Activated naive CD4-positive, alpha-beta T cell treated with anti-CD3 and anti-CD28 coated beads, Interleukin-2, amount 10 ng/mL, durations not matched to agents 7 days and 5 days (primary cell): ENCODE measurements around the gene JAK1.

ENCODE experiments used
- CTCF ChIA-PET: fragments of 350-600 bp; sonication (Branson Sonifier 250); formaldehyde crosslinking; loops from one replicate; lab custom pipeline; 2021; ENCODE audit warnings: antibody characterized with exemption; lab: Charles Lee
- DNase-seq: peaks from one replicate; pipeline ENCODE4 v3.0.0-alpha.2; 2020
- H3K27ac Mint-ChIP-seq: one replicate; pipeline ENCODE4 v1.8.0; 2021; ENCODE audit warnings: mild to moderate bottlenecking, moderate library complexity, mixed read lengths
- H3K27me3 Mint-ChIP-seq: one replicate; pipeline ENCODE4 v1.8.0; 2021; ENCODE audit warnings: mild to moderate bottlenecking, mixed read lengths
- H3K36me3 Mint-ChIP-seq: one replicate; pipeline ENCODE4 v1.8.0; 2021; ENCODE audit warnings: mixed read lengths
- H3K4me1 Mint-ChIP-seq: one replicate; pipeline ENCODE4 v1.8.0; 2021; ENCODE audit warnings: mixed read lengths
- H3K4me3 Mint-ChIP-seq: one replicate; pipeline ENCODE4 v1.8.0; 2021; ENCODE audit warnings: mild to moderate bottlenecking, moderate library complexity, mixed read lengths
- H3K9me3 Mint-ChIP-seq: one replicate; pipeline ENCODE4 v1.8.0; 2021; ENCODE audit warnings: mixed read lengths

Gene JAK1

DNA sequence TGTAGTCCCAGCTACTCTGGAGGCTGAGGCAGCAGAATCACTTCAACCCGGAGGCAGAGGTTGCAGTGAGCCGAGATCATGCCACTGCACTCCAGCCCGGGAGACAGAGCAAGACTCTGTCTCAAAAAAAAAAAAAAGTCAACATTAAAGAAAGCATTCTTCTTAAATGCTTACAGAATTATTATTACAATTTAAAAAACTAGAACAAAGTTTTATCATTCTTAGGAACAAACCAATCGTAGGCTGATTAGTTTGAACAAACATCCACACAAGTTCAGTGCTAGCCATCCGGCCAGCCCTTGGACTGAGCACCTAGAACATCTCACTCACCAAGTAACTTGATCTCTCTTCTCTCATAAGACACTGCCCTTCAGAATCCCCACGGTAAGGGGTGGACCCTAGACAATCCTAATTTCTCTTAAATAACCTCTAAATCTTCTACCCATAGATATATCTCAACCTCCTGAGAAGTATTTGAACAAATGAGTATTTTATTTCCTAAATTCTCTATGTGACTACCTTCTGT lies 16.0 kb downstream of the JAK1 start:
- H3K27ac Mint-ChIP-seq, result no peak overlapping the region
- CTCF ChIA-PET, result interaction anchor here (0.8 kb wide), 1 partner anchor 11 kb away, joined by 3 read pairs; no protein-coding TSS in a partner anchor
- H3K27me3 Mint-ChIP-seq, result no peaks in the 10 kb centered on the region
- peaks cover 15% of the 10 kb centered on the region for H3K36me3 Mint-ChIP-seq
- no peaks in the 10 kb centered on the region for H3K9me3 Mint-ChIP-seq
- no peak for DNase-seq
- no peak overlapping the region for H3K4me3 Mint-ChIP-seq
- peaks cover 70% of the 10 kb centered on the region for H3K4me1 Mint-ChIP-seq

- Mint-ChIP-seq H3K27ac (peak overlapping the region; percentile 60), H3K4me1 (peaks cover 68% of the 10 kb centered on the region), H3K9me3 (no peaks in the 10 kb centered on the region), H3K27me3 (no peaks in the 10 kb centered on the region), H3K36me3 (peaks cover 19% of the 10 kb centered on the region), H3K4me3 (no peak overlapping the region)
- DNase-seq, result no peak
- CTCF ChIA-PET, result interaction anchor here (0.8 to 1.9 kb wide), 2 partner anchors 12 to 21 kb away, joined by 3 to 4 read pairs; no protein-coding TSS in a partner anchor
These were observed 17.2 kb downstream of the JAK1 start for GRCh38 chr1:64948905-64949833.

DNA sequence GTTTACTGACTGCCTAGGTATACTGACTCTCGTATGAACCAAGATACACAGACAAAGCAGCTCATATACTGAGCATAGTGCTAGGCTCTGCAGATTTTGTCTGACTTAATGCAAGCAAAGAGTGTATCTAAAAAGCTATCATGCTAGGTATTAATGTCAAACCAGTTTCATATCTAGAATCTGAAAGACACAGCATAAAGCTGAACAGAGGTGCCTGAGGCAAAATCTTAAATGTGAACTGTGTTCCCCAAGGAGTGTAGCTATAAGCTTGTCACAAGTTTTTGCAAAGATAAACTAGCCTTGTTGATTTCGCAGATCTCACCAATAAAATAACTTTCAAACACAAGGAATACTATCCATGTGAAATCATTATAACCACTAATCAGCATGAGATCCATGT lies 18.1 kb downstream of the JAK1 start:
- peaks cover 20% of the 10 kb centered on the region for H3K36me3 Mint-ChIP-seq
- CTCF ChIA-PET, result interaction anchor here (1.9 kb wide), 1 partner anchor 20 kb away, joined by 4 read pairs; no protein-coding TSS in a partner anchor
- no peaks in the 10 kb centered on the region for H3K27me3 Mint-ChIP-seq
- H3K4me1 Mint-ChIP-seq, result peaks cover 62% of the 10 kb centered on the region
- H3K27ac Mint-ChIP-seq, result no peak overlapping the region
- H3K4me3 Mint-ChIP-seq, result no peak overlapping the region
- no peak for DNase-seq
- no peaks in the 10 kb centered on the region for H3K9me3 Mint-ChIP-seq

DNA sequence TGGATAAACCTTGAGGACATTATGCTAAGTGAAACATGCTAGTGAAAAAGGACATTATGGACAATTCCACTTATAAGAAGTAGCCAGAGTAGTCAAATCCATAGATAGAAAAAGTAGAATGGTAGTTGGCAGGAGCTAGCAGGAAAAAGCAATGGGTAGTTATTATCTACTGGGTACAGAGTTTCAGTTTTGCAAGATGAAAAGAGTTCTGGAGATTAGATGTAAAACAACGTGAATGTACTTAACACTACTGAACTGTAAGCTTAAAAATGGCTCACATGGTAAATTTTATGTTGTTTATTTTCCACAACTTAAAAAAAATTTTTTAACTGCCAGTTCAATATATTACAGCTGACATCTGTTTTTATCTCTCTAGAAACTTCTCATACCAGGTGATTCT lies 19.4 kb downstream of the JAK1 start:
- peak overlapping the region; percentile 16 for H3K27ac Mint-ChIP-seq

DNA sequence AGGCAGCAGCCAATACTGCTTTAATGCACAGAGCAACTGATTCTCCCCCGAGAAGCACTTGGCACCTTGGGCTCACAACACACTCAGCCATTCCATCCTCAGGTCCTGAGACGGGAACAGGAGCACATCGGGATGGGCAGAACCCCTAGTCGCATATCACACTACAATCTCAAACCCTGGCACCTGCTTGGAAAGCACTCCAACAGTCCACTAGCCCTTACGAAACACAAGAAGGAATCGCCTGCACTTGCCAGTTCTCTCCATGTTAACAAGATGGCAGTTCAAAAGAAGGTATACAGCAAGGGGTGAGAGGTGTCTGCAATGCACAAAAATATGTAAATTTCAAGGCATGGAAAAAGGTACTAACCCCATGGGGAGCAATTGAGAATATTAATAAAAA lies 21.4 kb downstream of the JAK1 start:
- Mint-ChIP-seq H3K36me3 (peaks cover 18% of the 10 kb centered on the region), H3K27me3 (no peaks in the 10 kb centered on the region), H3K9me3 (no peaks in the 10 kb centered on the region), H3K4me3 (no peak overlapping the region), H3K4me1 (peaks cover 41% of the 10 kb centered on the region), H3K27ac (no peak overlapping the region)
- no peak for DNase-seq
- CTCF ChIA-PET, result no interaction called here

More for the DNA sequence above, 19.4 kb downstream of the JAK1 start:
- H3K27me3 Mint-ChIP-seq, result no peaks in the 10 kb centered on the region
- H3K36me3 Mint-ChIP-seq, result peaks cover 18% of the 10 kb centered on the region
- H3K4me1 Mint-ChIP-seq, result peaks cover 52% of the 10 kb centered on the region
- CTCF ChIA-PET, result no interaction called here
- no peak for DNase-seq
- no peak overlapping the region for H3K4me3 Mint-ChIP-seq
- no peaks in the 10 kb centered on the region for H3K9me3 Mint-ChIP-seq

- H3K27me3 Mint-ChIP-seq, result no peaks in the 10 kb centered on the region
- CTCF ChIA-PET, result no interaction called here
- peaks cover 26% of the 10 kb centered on the region for H3K36me3 Mint-ChIP-seq
- peaks cover 2% of the 10 kb centered on the region for H3K9me3 Mint-ChIP-seq
- H3K27ac Mint-ChIP-seq, result no peak overlapping the region
- no peak overlapping the region for H3K4me3 Mint-ChIP-seq
- no peak for DNase-seq
- H3K4me1 Mint-ChIP-seq, result peaks cover 26% of the 10 kb centered on the region
These were observed 23.7 kb downstream of the JAK1 start for GRCh38 chr1:64942675-64943074.

GRCh38 chr1:64942118-64942517 lies 24.2 kb downstream of the JAK1 start:
- H3K4me3 Mint-ChIP-seq, result no peak overlapping the region
- CTCF ChIA-PET, result no interaction called here
- peaks cover 26% of the 10 kb centered on the region for H3K36me3 Mint-ChIP-seq
- peaks cover 21% of the 10 kb centered on the region for H3K4me1 Mint-ChIP-seq
- no peak for DNase-seq
- no peaks in the 10 kb centered on the region for H3K27me3 Mint-ChIP-seq
- H3K9me3 Mint-ChIP-seq, result peaks cover 2% of the 10 kb centered on the region
- H3K27ac Mint-ChIP-seq, result no peak overlapping the region

GRCh38 chr1:64941461-64942117 lies 24.8 kb downstream of the JAK1 start:
- CTCF ChIA-PET, result no interaction called here
- peaks cover 23% of the 10 kb centered on the region for H3K36me3 Mint-ChIP-seq
- no peak overlapping the region for H3K27ac Mint-ChIP-seq
- no peak for DNase-seq
- peaks cover 15% of the 10 kb centered on the region for H3K4me1 Mint-ChIP-seq
- H3K4me3 Mint-ChIP-seq, result no peak overlapping the region
- H3K27me3 Mint-ChIP-seq, result no peaks in the 10 kb centered on the region
- H3K9me3 Mint-ChIP-seq, result peaks cover 2% of the 10 kb centered on the region

DNA sequence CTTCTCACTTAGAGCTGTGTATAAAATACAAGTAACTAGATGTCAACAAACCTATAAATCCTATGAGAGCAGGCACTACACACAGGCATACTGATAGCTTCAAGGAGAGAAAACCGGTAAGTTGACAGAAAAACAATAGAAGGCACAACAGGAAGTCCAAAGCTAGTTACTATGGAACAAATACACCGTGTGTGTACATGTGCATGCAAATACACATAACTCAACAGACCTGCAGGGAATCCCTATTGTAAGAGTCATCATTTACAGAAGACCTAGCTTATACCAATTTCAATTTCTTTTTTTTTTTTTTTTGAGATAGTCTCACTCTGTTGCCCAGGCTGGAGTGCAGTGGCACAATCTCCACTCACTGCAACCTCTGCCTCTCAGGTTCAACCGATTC lies 26.3 kb downstream of the JAK1 start:
- H3K36me3 Mint-ChIP-seq, result peaks cover 16% of the 10 kb centered on the region
- no peak for DNase-seq
- peaks cover 2% of the 10 kb centered on the region for H3K9me3 Mint-ChIP-seq
- H3K4me1 Mint-ChIP-seq, result peaks cover 10% of the 10 kb centered on the region
- no peak overlapping the region for H3K4me3 Mint-ChIP-seq
- CTCF ChIA-PET, result interaction anchor here (1.3 kb wide), 1 partner anchor 21 kb away, joined by 3 read pairs; no protein-coding TSS in a partner anchor
- no peak overlapping the region for H3K27ac Mint-ChIP-seq
- H3K27me3 Mint-ChIP-seq, result no peaks in the 10 kb centered on the region

DNA sequence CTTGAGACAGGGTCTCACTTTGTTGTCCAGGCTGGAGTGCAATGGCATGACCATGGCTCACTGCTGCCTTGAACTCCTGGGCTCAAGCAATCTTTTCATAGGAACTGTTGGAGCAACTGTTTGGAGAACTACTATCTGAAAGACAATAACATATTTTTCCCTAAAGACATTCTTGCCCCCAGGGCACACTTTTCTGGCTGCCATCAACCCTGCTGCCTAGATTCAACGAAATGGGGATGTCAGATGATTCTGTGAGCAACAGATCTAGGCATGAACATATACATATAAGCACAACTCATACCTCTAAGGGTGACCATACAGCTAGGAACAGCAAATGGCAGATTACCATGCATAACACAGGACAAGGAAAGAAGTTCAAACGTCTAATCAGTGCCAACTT lies 27.4 kb downstream of the JAK1 start:
- H3K27ac Mint-ChIP-seq, result no peak overlapping the region
- peaks cover 2% of the 10 kb centered on the region for H3K9me3 Mint-ChIP-seq
- CTCF ChIA-PET, result interaction anchor here (1.3 kb wide), 1 partner anchor 22 kb away, joined by 3 read pairs; no protein-coding TSS in a partner anchor
- H3K4me3 Mint-ChIP-seq, result no peak overlapping the region
- DNase-seq, result no peak
- no peaks in the 10 kb centered on the region for H3K27me3 Mint-ChIP-seq
- H3K4me1 Mint-ChIP-seq, result peaks cover 19% of the 10 kb centered on the region
- H3K36me3 Mint-ChIP-seq, result peaks cover 13% of the 10 kb centered on the region

GRCh38 chr1:64936956-64937355 lies 29.4 kb downstream of the JAK1 start:
- no peak overlapping the region for H3K4me3 Mint-ChIP-seq
- no peak for DNase-seq
- no peak overlapping the region for H3K27ac Mint-ChIP-seq
- peaks cover 2% of the 10 kb centered on the region for H3K9me3 Mint-ChIP-seq
- H3K27me3 Mint-ChIP-seq, result no peaks in the 10 kb centered on the region
- H3K36me3 Mint-ChIP-seq, result peaks cover 10% of the 10 kb centered on the region
- H3K4me1 Mint-ChIP-seq, result peaks cover 28% of the 10 kb centered on the region
- CTCF ChIA-PET, result no interaction called here

DNA sequence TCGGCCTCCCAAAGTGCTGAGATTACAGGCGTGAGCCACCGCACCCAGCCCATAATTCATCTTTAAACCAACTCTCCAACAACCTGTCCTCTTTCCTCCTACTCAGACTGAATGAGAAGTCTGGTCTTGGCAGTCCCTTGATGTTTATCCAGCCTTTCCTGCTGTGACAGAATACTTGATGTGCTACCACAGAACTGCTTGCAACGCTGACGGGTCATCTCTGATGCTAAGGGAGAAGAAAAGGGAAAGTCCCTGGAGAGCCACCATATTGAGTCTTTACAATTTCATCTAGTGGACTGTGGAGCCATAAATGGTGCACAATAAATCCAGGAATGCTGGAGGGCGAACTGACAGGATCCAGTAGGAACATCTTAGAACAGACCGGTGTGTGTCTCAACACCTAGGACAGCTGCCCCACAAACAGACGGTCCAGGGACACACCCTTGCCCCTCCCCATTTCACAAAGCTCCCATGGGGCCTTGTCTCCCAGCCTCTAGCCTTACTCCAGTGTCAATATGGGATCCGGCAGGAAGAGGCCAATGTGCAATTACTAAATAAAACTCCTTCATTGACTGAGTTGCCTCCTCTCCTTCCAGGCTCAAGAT lies 30.7 kb downstream of the JAK1 start:
- H3K36me3 Mint-ChIP-seq, result peaks cover 17% of the 10 kb centered on the region
- no peaks in the 10 kb centered on the region for H3K27me3 Mint-ChIP-seq
- peaks cover 3% of the 10 kb centered on the region for H3K9me3 Mint-ChIP-seq
- DNase-seq, result no peak
- CTCF ChIA-PET, result no interaction called here
- H3K4me3 Mint-ChIP-seq, result no peak overlapping the region
- peaks cover 24% of the 10 kb centered on the region for H3K4me1 Mint-ChIP-seq
- no peak overlapping the region for H3K27ac Mint-ChIP-seq

DNA sequence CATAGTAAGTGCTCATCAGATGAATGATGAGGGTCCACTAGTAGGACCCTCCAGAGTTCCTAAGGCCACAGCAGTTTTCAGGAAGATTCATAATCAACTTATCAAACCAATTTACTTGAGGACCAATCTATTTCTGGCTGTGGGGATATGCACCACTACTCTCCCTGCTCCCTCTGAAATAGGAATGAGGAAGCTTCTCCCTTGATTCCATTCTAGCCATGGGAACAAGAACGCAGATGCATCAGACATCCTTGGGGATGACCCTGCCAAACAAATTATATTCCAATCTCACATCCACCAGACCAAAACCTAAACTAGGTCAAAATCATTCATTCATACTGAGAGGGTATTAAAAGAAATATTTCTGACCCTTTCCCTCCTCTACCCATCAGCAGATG lies 31.5 kb downstream of the JAK1 start:
- Mint-ChIP-seq H3K4me1 (peaks cover 27% of the 10 kb centered on the region), H3K4me3 (no peak overlapping the region), H3K27ac (no peak overlapping the region), H3K36me3 (peaks cover 23% of the 10 kb centered on the region), H3K9me3 (peaks cover 4% of the 10 kb centered on the region), H3K27me3 (no peaks in the 10 kb centered on the region)
- no peak for DNase-seq
- CTCF ChIA-PET, result interaction anchor here (0.6 to 1.3 kb wide), 2 partner anchors 13 to 25 kb away, joined by 3 read pairs; no protein-coding TSS in a partner anchor
